ENCODE data around the gene SPAG7.
"Not testable (repeated sequence)": the region's sequence is repeated elsewhere in the genome, so short reads cannot be mapped to it uniquely, and the experiment has no call there.

GRCh38 chr17:4926577-4927335 is 40.9 kb downstream of the SPAG7 start:
- TF ChIP-seq CTCF (IDR thresholded peaks at IDR 0.05; ENCODE audit: poor library complexity); EZH2phosphoT487 (IDR thresholded peaks at IDR 0.05; ENCODE audit: low read depth, severe bottlenecking, unreplicated experiment); EZH2 (IDR thresholded peaks at IDR 0.05; ENCODE audit: borderline replicate concordance): not testable (repeated sequence)
